Subcutaneous adipose tissue (tissue), 4 donors: ENCODE measurements around the gene ERC2. TPM values are rescaled to one million over a fixed set of nuclear protein-coding genes. Genes with fewer than 3 reads are reported as not detected.

ENCODE experiments used
- CTCF ChIP-seq: fragments of 450-650 bp; IDR thresholded peaks from one replicate; pipeline ENCODE4 v1.5.1; 2016; ENCODE audit warnings: low read depth, mild to moderate bottlenecking, control low read depth, antibody characterized with exemption, moderate library complexity
- total RNA-seq, 4 donors: library from RNA; depleted of rRNA; stranded (reverse); fragments of >200 nt; gene quantifications; one replicate each; pipeline ENCODE4 v1.1.0, GENCODE V29; 2016

ERC2 gene
- total RNA-seq, 4 donors from 2014 or later, result 1.1 TPM; not detected in 3

GRCh38 chr3:55912880-55913279 lies 555.4 kb downstream of the ERC2 start:
- no peak for TF ChIP-seq CTCF

- TF ChIP-seq CTCF, result no peak
These were observed 557.0 kb downstream of the ERC2 start for GRCh38 chr3:55911266-55911665.

GRCh38 chr3:55910543-55910942 lies 557.7 kb downstream of the ERC2 start:
- no peak for TF ChIP-seq CTCF

GRCh38 chr3:55909373-55909772 lies 558.9 kb downstream of the ERC2 start:
- TF ChIP-seq CTCF, result no peak

- TF ChIP-seq CTCF, result no peak
These were observed 560.7 kb downstream of the ERC2 start for GRCh38 chr3:55907616-55908015.

GRCh38 chr3:55906896-55907295 lies 561.4 kb downstream of the ERC2 start:
- no peak for TF ChIP-seq CTCF

GRCh38 chr3:55904716-55905115 lies 563.6 kb downstream of the ERC2 start:
- TF ChIP-seq CTCF, result no peak
